Stomach smooth muscle (tissue), 2 donors: ENCODE results near the gene CPPED1.

Source experiments
- H3K27ac ChIP-seq: one replicate; pipeline ENCODE4 v1.7.0; 2013; ENCODE audit warnings: mild to moderate bottlenecking, low read length, inconsistent platforms
- H3K27me3 ChIP-seq, 2 donors: one replicate each; pipeline ENCODE4 v1.7.0; 2013; ENCODE audit warnings: low read length in 2 of 2; ENCODE audit not compliant: insufficient read depth in 2 of 2, control insufficient read depth in 1 of 2
- H3K36me3 ChIP-seq, 2 donors: one replicate each; pipeline ENCODE4 v1.7.0; 2013; ENCODE audit warnings: low read length in 2 of 2; ENCODE audit not compliant: control insufficient read depth in 2 of 2, insufficient read depth in 2 of 2
- H3K4me1 ChIP-seq: one replicate; pipeline ENCODE4 v1.7.0; 2013; ENCODE audit warnings: low read length; ENCODE audit not compliant: control insufficient read depth, insufficient read depth
- H3K4me3 ChIP-seq, 2 donors: one replicate each; pipeline ENCODE4 v1.7.0; 2013; ENCODE audit warnings: low read length in 2 of 2
- H3K9ac ChIP-seq, 2 donors: one replicate each; pipeline ENCODE4 v1.7.0; 2013; ENCODE audit warnings: low read length in 2 of 2, mild to moderate bottlenecking in 1 of 2
- H3K9me3 ChIP-seq, 2 donors: one replicate each; pipeline ENCODE4 v1.7.0; 2013; ENCODE audit warnings: low read length in 2 of 2; ENCODE audit not compliant: control insufficient read depth in 2 of 2
- donor health status: healthy.
- donor health status: Pancreatic carcinoma.

Gene CPPED1

DNA sequence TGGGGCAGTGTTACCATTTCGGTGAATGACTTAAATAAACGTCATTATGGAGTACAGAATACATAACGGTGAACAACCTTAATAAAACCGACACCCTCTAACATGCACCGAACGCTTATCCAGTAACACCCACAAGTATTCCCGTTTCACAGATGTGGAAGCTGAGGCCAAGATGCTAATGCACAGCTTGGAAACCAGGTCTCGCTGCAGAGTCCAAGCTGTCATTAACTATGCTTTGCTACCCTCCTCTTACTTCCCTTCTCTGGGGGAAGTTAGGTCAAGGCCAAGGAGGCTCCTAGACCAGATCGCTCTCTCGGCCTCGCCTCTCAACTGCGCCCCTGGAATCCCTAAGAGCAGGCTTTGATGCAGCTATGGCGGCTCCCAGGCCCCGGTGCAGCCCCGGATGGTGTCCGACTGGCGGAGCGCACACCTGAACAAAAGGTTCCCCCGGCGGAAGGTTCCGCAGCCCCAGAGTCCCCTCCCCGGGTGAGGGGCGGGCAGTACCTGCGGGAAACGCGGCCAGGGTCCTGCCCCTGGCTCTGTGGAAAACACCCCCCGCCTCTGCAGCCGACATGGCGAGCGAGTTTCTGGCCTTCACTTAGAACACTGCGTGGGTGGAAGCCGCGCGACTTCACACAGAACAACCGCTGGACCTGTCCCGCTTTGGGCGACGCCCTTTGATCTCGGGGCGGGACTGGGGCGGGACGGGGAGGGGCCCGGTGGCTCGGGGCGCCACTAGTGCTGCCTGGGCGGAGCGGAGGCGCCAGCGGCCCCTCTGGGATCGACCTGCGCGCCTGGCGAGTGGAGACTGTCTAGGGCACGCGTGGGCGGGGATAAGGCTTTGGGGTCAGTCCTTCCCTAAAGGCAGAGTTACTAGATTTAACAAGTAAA lies at the start of gene CPPED1:
Gene CPPED1 (minus strand): TSS at position 685 of the 891 bp plus-strand sequence. CDS start 111 bp downstream, at position 574.
- Histone ChIP-seq H3K4me3 (peak within 1 kb of the TSS; percentile 58 to 82), H3K27me3 (no peaks in the 10 kb centered on the region), H3K9me3 (no peaks in the 10 kb centered on the region), H3K36me3 (no peaks in the 10 kb centered on the region), H3K4me1 (peaks cover 9% of the 10 kb centered on the region), H3K27ac (peak within 1 kb of the TSS; percentile 62), H3K9ac (peak within 1 kb of the TSS; percentile 52 to 81)

- Histone ChIP-seq H3K9ac (no peak overlapping the region), H3K4me3 (no peak overlapping the region), H3K27me3 (no peaks in the 10 kb centered on the region), H3K36me3 (no peaks in the 10 kb centered on the region), H3K4me1 (no peaks in the 10 kb centered on the region), H3K9me3 (no peaks in the 10 kb centered on the region), H3K27ac (no peak overlapping the region)
Measured at GRCh38 chr16:12850186-12850585, 46.5 kb upstream of the CPPED1 start.

- Histone ChIP-seq H3K27ac (no peak overlapping the region), H3K27me3 (no peaks in the 10 kb centered on the region), H3K4me3 (no peak overlapping the region), H3K9me3 (no peaks in the 10 kb centered on the region), H3K4me1 (no peaks in the 10 kb centered on the region), H3K9ac (no peak overlapping the region), H3K36me3 (no peaks in the 10 kb centered on the region)
Measured at GRCh38 chr16:12846592-12846991, 42.9 kb upstream of the CPPED1 start.

GRCh38 chr16:12845282-12845681 lies 41.6 kb upstream of the CPPED1 start:
- no peak overlapping the region for H3K4me3 ChIP-seq
- H3K9ac ChIP-seq, result no peak overlapping the region
- no peaks in the 10 kb centered on the region for H3K36me3 ChIP-seq
- no peak overlapping the region for H3K27ac ChIP-seq
- no peaks in the 10 kb centered on the region for H3K9me3 ChIP-seq
- H3K27me3 ChIP-seq, result no peaks in the 10 kb centered on the region
- no peaks in the 10 kb centered on the region for H3K4me1 ChIP-seq

- Histone ChIP-seq H3K27ac (no peak overlapping the region), H3K9me3 (peaks cover 0 to 5% of the 10 kb centered on the region in 2 donors), H3K4me1 (no peaks in the 10 kb centered on the region), H3K4me3 (no peak overlapping the region), H3K27me3 (no peaks in the 10 kb centered on the region), H3K9ac (no peak overlapping the region), H3K36me3 (no peaks in the 10 kb centered on the region)
Measured at GRCh38 chr16:12837756-12838155, 34.1 kb upstream of the CPPED1 start.

GRCh38 chr16:12837291-12837690 lies 33.6 kb upstream of the CPPED1 start:
- Histone ChIP-seq H3K27ac (no peak overlapping the region), H3K27me3 (no peaks in the 10 kb centered on the region)

GRCh38 chr16:12833926-12834325 lies 30.2 kb upstream of the CPPED1 start:
- no peak overlapping the region for H3K27ac ChIP-seq
- H3K9ac ChIP-seq, result no peak overlapping the region
- H3K4me3 ChIP-seq, result no peak overlapping the region

More at GRCh38 chr16:12837291-12837690, 33.6 kb upstream of the CPPED1 start:
- H3K9ac ChIP-seq, result no peak overlapping the region
- H3K4me3 ChIP-seq, result no peak overlapping the region
- no peaks in the 10 kb centered on the region for H3K4me1 ChIP-seq
- H3K9me3 ChIP-seq, result peaks cover 0 to 5% of the 10 kb centered on the region in 2 donors
- H3K36me3 ChIP-seq, result no peaks in the 10 kb centered on the region

GRCh38 chr16:12829096-12829888 lies 25.6 kb upstream of the CPPED1 start:
- H3K27ac ChIP-seq, result no peak overlapping the region
- H3K9ac ChIP-seq, result no peak overlapping the region
- H3K9me3 ChIP-seq, result no peaks in the 10 kb centered on the region
- no peaks in the 10 kb centered on the region for H3K4me1 ChIP-seq
- no peak overlapping the region for H3K4me3 ChIP-seq
- H3K27me3 ChIP-seq, result peaks cover 3% of the 10 kb centered on the region in 2 donors
- no peaks in the 10 kb centered on the region for H3K36me3 ChIP-seq

More at GRCh38 chr16:12833926-12834325, 30.2 kb upstream of the CPPED1 start:
- peaks cover 0 to 5% of the 10 kb centered on the region in 2 donors for H3K9me3 ChIP-seq
- H3K27me3 ChIP-seq, result peaks cover 3% of the 10 kb centered on the region in 2 donors
- no peaks in the 10 kb centered on the region for H3K36me3 ChIP-seq
- no peaks in the 10 kb centered on the region for H3K4me1 ChIP-seq

DNA sequence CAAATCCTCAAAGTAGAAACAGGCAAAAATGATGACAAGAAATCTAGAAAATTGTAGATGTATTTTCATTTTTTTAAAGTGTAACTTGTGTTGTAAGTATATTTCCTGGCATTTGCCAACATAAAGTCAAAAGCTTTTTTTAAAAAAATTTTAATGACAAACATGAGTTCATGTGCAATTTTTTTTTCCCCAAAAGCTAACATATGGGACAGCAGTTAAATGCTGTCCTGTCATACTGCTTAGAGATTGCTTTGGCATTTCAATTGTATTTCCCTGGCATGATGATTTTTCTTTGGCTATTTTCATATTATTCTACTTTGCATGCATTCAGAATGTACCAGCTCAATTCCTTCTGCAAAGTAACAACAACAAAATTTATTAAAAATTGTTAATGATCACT lies 24.5 kb upstream of the CPPED1 start:
- H3K27ac ChIP-seq, result no peak overlapping the region
- no peaks in the 10 kb centered on the region for H3K9me3 ChIP-seq
- H3K36me3 ChIP-seq, result no peaks in the 10 kb centered on the region
- no peak overlapping the region for H3K4me3 ChIP-seq
- no peak overlapping the region for H3K9ac ChIP-seq
- H3K27me3 ChIP-seq, result peaks cover 3% of the 10 kb centered on the region in 2 donors
- no peaks in the 10 kb centered on the region for H3K4me1 ChIP-seq

GRCh38 chr16:12826559-12826958 lies 22.9 kb upstream of the CPPED1 start:
- H3K27ac ChIP-seq, result no peak overlapping the region
- H3K9me3 ChIP-seq, result no peaks in the 10 kb centered on the region
- no peak overlapping the region for H3K4me3 ChIP-seq
- no peaks in the 10 kb centered on the region for H3K4me1 ChIP-seq
- H3K36me3 ChIP-seq, result no peaks in the 10 kb centered on the region
- H3K27me3 ChIP-seq, result peaks cover 3% of the 10 kb centered on the region in 2 donors
- H3K9ac ChIP-seq, result no peak overlapping the region
